ENCODE results near the gene PRPF40A.

PRPF40A gene

GRCh38 chr2:152651834-152652233, 65.4 kb downstream of the PRPF40A start:
- no peak for DNase-seq (ENCODE audit: low spot score)

- no peak for DNase-seq (ENCODE audit: low spot score)
Observed at GRCh38 chr2:152650768-152651371, 66.4 kb downstream of the PRPF40A start.

- DNase-seq (ENCODE audit: low spot score) = no peak
Observed at GRCh38 chr2:152649997-152650396, 67.3 kb downstream of the PRPF40A start.

GRCh38 chr2:152648336-152648735, 68.9 kb downstream of the PRPF40A start:
- DNase-seq (ENCODE audit: low spot score) = peak; percentile 14

- DNase-seq (ENCODE audit: low spot score) = peak; percentile 40
Observed at GRCh38 chr2:152647552-152647951, 69.7 kb downstream of the PRPF40A start.

- DNase-seq (ENCODE audit: low spot score) = peak; percentile 89
Observed at GRCh38 chr2:152646775-152647174, 70.5 kb downstream of the PRPF40A start.

- DNase-seq (ENCODE audit: low spot score) = no peak
Observed at GRCh38 chr2:152646264-152646663, 71.0 kb downstream of the PRPF40A start.

GRCh38 chr2:152644189-152644873, 72.9 kb downstream of the PRPF40A start:
- DNase-seq (ENCODE audit: low spot score) = no peak

- no peak for DNase-seq (ENCODE audit: low spot score)
Observed at GRCh38 chr2:152638590-152638989, 78.7 kb downstream of the PRPF40A start.

- no peak for DNase-seq (ENCODE audit: low spot score)
Observed at GRCh38 chr2:152638056-152638455, 79.2 kb downstream of the PRPF40A start.

- no peak for DNase-seq (ENCODE audit: low spot score)
Observed at GRCh38 chr2:152637251-152637650, 80.0 kb downstream of the PRPF40A start.

GRCh38 chr2:152635635-152636298, 81.5 kb downstream of the PRPF40A start:
- DNase-seq (ENCODE audit: low spot score) = peak; percentile 73

GRCh38 chr2:152632736-152633135, 84.5 kb downstream of the PRPF40A start:
- no peak for DNase-seq (ENCODE audit: low spot score)

GRCh38 chr2:152630466-152630865, 86.8 kb downstream of the PRPF40A start:
- DNase-seq (ENCODE audit: low spot score) = no peak

GRCh38 chr2:152629202-152629601, 88.1 kb downstream of the PRPF40A start:
- no peak for DNase-seq (ENCODE audit: low spot score)

- peak; percentile 48 for DNase-seq (ENCODE audit: low spot score)
Observed at GRCh38 chr2:152627351-152627957, 89.8 kb downstream of the PRPF40A start.

GRCh38 chr2:152626911-152627339, 90.3 kb downstream of the PRPF40A start:
- DNase-seq (ENCODE audit: low spot score) = no peak

GRCh38 chr2:152624805-152625204, 92.5 kb downstream of the PRPF40A start:
- no peak for DNase-seq (ENCODE audit: low spot score)

GRCh38 chr2:152623775-152624174, 93.5 kb downstream of the PRPF40A start:
- DNase-seq (ENCODE audit: low spot score) = no peak

- DNase-seq (ENCODE audit: low spot score) = no peak
Observed at GRCh38 chr2:152623076-152623740, 94.1 kb downstream of the PRPF40A start.

- DNase-seq (ENCODE audit: low spot score) = no peak
Observed at GRCh38 chr2:152622219-152622618, 95.0 kb downstream of the PRPF40A start.

- no peak for DNase-seq (ENCODE audit: low spot score)
Observed at GRCh38 chr2:152620985-152621384, 96.3 kb downstream of the PRPF40A start.
